Renal pelvis (tissue), 4 donors: ENCODE data around the gene DUS3L. TPM values are rescaled to one million over a fixed set of nuclear protein-coding genes. Genes with fewer than 3 reads are reported as not detected.
"Not testable (repeated sequence)": the region's sequence is repeated elsewhere in the genome, so short reads cannot be mapped to it uniquely, and the experiment has no call there.

Experiments used
- DNase-seq: peaks from one replicate; pipeline ENCODE4 v3.0.0-alpha.2; 2013
- polyA plus RNA-seq, 3 donors: library from polyadenylated mRNA; unstranded; fragments of 120-200 nt; gene quantifications; one replicate each; pipeline ENCODE4 v1.2.1, GENCODE V29; 2013; ENCODE audit not compliant: insufficient read length in 3 of 3

DUS3L gene
- polyA plus RNA-seq, 3 donors, result 24.9 to 45.1 (median 32.4) TPM

DNA sequence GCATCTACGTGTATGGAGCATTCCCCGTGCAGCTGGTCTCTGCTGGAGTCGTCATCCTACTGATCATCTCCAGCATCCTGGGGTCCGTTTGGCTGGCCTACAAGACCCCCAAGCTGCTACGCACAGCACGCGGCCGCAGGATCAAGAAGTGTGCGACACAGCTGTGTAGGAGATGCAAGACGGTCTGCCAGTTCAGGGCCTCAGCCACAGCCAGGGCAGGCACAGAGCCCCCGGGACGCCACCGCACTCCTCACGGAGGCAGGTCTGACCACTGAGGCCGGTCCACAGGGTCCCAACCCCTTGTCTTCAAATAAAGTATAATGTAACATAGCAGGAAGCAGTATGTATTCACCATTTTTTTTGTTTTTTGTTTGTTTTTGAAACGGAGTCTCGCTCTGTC, 12.6 kb downstream of the DUS3L start:
- DNase-seq, result no peak

DNA sequence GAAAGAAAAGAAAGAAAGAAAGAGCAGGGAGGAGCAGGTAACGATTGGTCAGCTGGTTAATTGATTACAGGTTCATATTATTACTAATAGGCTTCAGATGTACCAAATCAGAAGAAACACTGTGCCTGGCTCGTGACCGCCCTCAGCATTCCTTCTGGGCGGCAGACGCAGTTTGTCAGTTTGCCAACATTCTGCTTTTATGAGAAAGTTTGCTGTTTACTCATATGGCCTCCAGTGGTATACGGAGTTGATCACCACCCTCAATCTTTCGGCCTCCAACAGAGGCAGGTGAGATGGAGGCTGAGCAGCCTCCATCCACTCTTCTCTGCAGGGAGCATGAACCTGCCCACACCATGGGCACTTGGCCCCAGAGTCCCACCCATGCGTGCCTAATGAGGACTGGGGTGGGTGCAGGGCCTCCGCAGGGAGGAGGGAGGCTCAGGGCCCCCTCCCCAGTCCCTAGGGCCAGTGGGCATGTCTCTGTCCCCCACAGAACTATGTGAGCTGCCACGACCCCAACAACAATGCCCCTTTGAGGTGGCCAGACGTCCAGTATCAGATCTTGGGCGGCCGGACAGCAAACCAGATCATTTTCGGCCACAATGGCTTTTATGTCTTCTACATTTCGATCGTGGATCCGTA, 15.2 kb downstream of the DUS3L start:
- DNase-seq, result no peak

DNA sequence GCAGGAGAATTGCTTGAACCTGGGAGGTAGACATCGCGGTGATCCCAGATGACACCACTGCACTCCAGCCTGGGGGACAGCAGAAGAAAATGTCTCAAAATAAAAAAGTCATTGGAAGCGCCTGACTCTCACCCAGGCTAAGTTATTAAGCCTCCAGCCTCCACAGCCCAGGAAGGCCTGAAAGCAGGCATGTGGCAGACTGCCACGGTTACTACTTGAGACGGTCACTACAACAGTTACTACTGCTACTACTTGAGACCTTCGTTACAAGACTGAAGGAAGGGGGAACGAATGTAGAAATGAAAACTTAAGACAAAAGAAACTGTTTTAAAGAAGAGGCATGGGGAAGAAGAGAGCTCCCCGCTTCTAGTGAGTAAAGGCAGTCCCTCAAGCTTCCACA, 16.0 kb downstream of the DUS3L start:
- no peak for DNase-seq

DNA sequence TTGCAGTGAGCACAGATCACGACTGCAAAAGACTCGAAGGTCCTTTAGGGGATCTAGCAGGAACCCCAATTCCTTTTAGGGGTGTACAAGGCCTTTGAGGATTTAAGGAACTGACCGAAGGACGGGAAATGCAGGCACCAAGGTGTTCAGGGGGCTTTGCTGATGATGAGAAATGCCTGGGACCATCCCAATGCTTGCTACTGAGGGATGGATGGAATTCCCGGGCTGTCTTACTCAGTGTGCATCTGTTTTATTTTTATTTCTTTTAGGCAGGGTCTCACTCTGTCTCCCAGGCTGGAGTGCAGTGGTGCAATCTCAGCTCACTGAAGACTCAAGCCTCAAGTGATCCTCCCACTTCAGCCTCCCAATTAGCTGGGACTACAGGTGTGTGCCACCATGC, 17.7 kb downstream of the DUS3L start:
- DNase-seq, result no peak

DNA sequence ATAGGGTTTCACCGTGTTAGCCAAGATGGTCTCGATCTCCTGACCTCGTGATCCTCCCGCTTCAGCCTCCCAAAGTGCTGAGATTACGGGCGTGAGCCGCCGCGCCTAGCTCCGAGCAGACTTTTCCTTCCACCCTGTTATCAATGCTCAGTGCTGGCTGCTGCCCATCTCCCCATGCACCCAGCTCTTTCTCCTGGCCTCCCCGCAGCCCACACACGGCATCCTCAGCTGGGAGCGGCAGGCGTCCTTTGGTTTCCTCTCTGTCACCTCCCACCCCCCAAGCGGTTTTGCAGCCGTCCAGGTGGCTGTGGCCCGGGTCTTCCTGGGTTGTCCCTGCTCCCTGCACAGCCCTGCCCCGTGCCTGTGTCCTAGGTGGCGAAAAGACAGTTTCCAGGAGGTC, 18.5 kb downstream of the DUS3L start:
- DNase-seq, result no peak

DNA sequence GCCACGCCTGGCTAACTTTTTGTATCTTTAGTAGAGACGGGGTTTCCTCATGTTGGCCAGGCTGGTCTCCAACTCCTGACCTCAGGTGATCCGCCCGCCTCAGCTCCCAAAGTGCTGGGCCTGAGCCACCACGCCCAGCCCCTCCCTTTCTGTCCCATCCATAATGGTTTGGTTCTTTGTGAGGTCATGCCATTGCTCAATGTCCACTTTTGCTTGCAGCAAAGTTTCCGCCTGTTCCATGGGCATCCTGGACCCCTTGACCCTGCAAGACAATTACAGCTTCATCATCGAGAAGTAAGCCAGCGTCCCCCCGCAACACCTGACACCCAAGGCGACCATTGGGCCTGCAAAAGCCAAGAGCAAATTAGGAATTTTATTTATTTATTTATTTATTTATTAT, 23.0 kb downstream of the DUS3L start:
- DNase-seq, result no peak

DNA sequence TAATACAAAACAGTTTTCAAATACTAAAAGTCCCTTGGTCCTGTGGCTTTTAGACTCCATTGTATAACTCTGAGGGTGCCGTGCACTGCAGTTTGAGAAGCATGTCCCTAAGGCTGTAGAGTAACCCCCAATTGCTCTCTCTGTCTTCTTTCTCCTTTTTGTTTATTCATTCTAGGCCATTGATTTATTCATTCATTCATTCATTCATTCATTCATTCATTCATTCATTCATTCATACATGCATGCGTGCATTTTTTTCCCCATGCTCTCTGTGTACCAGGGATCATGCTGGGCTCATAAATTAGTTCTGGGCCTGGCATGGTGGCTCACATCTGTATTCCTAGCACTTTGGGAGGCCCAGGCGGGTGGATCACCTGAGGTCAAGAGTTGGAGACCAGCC, 25.7 kb downstream of the DUS3L start:
- DNase-seq, result no peak

DNA sequence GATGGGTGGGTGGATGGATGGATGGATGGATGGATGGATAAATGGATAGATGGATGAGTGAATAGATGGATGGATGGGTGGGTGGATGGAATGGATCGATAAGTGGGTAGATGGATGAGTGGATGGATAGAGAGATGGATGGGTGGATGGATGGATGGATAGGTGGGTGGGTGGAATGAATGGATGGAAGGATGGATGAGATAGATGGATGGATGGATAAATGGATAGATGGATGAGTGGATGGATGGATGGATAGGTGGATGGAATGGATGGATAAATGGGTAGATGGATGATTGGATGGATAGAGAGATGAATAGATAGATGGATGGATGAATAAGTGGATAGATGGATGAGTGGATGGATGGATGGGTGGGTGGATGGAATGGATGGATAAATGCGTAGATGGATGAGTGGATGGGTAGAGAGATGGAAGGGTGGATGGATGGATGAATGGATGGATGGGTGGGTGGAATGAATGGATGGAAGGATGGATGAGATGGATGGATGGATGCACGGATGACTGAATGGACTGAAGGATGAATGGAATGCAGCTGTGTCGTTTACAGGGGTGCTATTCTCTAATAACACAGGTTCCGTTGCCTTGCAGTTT, 28.2 kb downstream of the DUS3L start:
- DNase-seq, result no peak

DNA sequence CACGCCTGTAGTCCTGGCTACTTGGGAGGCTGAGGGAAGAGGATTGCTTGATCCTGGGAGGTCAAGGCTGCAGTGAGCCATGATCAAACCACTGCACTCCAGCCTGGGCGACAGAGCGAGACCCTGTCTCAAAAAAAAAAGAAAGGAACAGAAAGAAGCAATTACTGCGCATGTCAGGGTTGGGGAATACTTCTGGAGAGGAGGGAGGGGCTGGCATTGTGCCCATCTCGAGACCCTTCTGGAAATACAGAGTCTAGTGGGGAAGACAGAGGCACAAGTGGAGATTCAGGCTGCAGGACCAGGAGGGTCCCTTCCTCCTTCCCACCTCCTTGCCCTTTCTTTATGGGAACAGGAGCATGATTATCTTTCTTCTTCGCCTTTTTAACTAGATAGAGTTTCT, 37.2 kb downstream of the DUS3L start:
- no peak for DNase-seq

DNA sequence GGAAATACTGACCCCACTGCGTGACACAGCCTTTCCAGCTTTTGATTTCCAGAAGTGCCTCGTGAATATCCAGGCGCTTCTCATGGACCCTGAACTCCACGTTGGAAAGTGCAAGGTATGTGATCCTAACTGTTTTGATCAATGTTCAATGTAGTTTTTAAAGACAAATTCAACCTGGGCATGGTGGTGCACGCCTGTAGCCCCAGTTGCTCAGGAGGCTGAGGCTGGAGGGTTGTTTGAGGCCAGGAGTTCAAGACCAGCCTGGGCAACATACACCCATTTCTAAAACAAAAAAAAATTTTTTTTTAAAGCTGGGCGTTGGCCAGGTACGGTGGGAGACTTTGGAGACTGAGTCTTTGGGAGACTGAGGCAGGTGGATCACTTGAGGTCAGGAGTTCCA, 39.3 kb downstream of the DUS3L start:
- no peak for DNase-seq

DNA sequence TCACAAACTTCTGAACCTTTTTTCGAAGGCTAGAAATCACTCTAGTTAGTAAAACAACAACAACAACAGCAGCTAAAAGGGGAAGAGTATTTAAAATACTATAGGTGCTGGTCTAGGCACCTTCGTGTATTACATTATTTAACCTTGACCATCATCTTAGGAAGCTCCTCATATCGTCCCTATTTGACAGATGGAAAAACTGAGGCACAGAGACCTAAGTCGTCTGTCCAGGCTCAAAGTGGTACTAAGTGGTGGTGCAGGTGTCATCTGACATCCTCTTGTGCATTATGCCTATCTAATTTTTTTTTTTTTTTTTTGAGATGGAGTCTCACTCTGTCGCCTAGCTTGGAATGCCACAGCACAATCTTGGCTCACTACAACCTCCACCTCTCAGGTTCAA, 41.5 kb downstream of the DUS3L start:
- DNase-seq, result no peak

DNA sequence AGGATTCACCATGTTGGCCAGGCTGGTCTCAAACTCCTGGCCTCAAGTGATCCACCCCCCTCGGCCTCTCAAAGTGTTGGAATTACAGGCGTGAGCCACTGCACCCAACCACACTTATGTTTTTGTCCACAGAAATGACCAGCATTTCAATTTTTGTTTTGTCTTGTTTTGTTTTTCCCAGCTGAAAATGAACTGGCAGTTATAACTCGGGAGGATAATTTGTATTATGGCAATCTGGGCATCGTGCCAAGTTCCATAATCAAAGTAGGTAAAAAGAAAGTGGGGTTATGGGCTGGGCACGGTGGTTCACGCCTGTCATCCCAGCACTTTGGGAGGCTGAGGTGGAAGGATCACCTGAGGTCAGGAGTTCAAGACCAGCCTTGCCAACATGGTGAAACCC, 42.0 kb downstream of the DUS3L start:
- DNase-seq, result not testable (repeated sequence)

DNA sequence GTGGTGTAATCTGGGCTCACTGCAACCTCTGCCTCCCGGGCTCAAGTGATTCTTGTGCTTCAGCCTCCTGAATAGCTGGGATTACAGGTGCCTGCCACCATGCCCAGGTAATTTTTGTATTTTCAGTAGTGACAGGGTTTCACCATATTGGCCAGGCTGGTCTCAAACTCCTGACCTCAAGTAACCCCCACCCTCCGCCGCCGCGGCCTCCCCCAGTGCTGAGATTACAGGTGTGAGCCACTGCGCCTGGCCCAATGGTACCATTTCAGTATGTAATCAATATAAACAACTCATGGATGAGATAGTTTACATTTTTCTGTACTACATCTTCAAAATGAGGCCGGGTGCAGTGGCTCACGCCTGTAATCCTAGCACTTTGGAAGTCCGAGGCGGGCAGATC, 46.0 kb downstream of the DUS3L start:
- DNase-seq, result not testable (repeated sequence)

DNA sequence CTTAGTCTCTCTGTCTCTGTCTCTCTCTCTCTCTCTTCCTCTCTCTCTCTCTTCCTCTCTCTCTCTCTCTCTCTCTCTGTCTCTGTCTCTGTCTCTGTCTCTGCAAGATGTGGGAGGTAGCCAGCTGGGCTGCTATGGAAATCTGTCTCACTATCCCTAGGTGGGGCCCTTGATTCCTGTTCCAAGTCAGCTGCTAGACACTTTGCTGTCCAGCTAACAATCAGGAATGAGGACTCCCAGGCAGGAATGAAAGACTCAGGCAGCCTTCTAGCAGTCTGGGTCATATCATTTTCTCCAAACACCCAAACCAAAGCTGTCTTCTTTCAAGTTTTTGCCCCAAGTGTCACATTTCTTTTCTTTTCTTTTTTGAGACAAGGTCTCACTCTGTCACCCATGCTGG, 47.3 kb downstream of the DUS3L start:
- DNase-seq, result no peak

DNA sequence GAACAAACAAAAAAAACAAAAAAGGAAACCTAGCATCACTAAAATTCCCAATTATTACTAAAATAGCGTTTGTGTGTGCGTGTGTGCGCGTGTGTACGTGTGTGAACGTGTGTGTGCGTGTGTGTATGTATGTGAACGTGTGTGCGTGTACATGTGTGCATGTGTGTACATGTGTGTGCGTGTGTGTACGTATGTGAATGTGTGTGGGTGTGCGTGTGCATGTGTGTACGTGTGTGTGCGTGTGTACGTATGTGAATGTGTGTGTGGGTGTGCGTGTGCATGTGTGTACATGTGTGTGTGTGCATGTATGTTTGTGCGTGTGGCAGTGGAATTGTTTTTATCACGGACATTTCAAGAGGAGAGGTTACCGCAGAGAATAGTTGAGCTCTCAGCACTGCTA, 48.9 kb downstream of the DUS3L start:
- DNase-seq, result no peak

DNA sequence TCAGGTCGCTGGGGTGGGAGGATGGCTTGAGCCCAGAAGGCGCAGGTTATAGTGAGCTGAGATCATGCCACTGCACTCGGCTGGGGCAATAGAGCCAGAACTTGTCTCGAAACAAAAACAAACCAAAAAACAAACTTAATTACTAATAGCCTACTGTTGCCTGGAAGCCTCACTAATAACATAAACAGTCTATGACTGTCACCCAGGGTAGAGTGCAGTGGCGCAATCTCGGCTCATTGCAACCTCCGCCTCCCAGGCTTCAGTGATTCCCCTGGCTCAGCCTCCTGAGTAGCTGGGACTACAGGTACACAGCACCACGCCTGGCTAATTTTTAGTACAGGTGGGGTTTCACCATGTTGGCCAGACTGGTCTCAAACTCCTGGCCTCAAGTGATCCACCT, 52.5 kb downstream of the DUS3L start:
- no peak for DNase-seq

Other genes starting within 250 kb of the DUS3L start
- gene TINCR, start 223.2 kb downstream of the DUS3L start, polyA plus RNA-seq, result under 1 TPM; 0.28 to 0.38 (median 0.34) TPM
- gene SAFB2, start 168.4 kb downstream of the DUS3L start, polyA plus RNA-seq, result 100 to 1,000 TPM in 2 of 3 donors, 10 to 100 TPM in 1; 74.0 to 118 (median 105) TPM
- gene SAFB, start 168.1 kb downstream of the DUS3L start, polyA plus RNA-seq, result 100 to 1,000 TPM; 152 to 186 (median 176) TPM
- 10 to 100 TPM; 46.3 to 58.5 (median 52.8) TPM for gene MICOS13, start 110.6 kb downstream of the DUS3L start, polyA plus RNA-seq
- 10 to 100 TPM; 11.2 to 15.2 (median 11.8) TPM for gene HSD11B1L, start 110.1 kb downstream of the DUS3L start, polyA plus RNA-seq
- gene RPL36, start 100.9 kb downstream of the DUS3L start, polyA plus RNA-seq, result 100 to 1,000 TPM; 635 to 979 (median 767) TPM
- gene LONP1, start 71.0 kb downstream of the DUS3L start, polyA plus RNA-seq, result 10 to 100 TPM; 65.4 to 79.2 (median 67.8) TPM
- not detected for gene CATSPERD, start 70.5 kb downstream of the DUS3L start, polyA plus RNA-seq
- 1 to 10 TPM; 3.0 to 6.5 (median 4.0) TPM for gene PRR22, start 6.4 kb downstream of the DUS3L start, polyA plus RNA-seq
- gene NRTN, start 13.9 kb upstream of the DUS3L start, polyA plus RNA-seq, result 1 to 10 TPM; 3.7 to 5.2 (median 4.3) TPM
- 10 to 100 TPM; 12.7 to 18.2 (median 15.1) TPM for gene FUT6, start 48.5 kb upstream of the DUS3L start, polyA plus RNA-seq
- under 1 TPM; 0.54 to 0.90 (median 0.64) TPM for gene FUT3, start 60.3 kb upstream of the DUS3L start, polyA plus RNA-seq
- gene FUT5, start 79.4 kb upstream of the DUS3L start, polyA plus RNA-seq, result under 1 TPM in 2 of 3 donors, not detected in 1; 0.06 to 0.18 TPM
- gene NDUFA11, start 112.6 kb upstream of the DUS3L start, polyA plus RNA-seq, result 100 to 1,000 TPM; 174 to 222 (median 202) TPM
- gene VMAC, start 113.7 kb upstream of the DUS3L start, polyA plus RNA-seq, result 10 to 100 TPM in 2 of 3 donors, 1 to 10 TPM in 1; 4.9 to 12.2 (median 10.8) TPM
- 10 to 100 TPM; 38.8 to 51.9 (median 45.3) TPM for gene CAPS, start 123.1 kb upstream of the DUS3L start, polyA plus RNA-seq
- 10 to 100 TPM; 68.1 to 72.5 (median 68.3) TPM for gene RANBP3, start 187.0 kb upstream of the DUS3L start, polyA plus RNA-seq